HEK293T (cell line): ENCODE measurements around the gene TBK1.

ENCODE experiments used
- FOXA1 ChIP-seq: fragments of 450-650 bp; IDR thresholded peaks from 2 replicates; pipeline ENCODE4 v1.6.1; 2016; ENCODE audit warnings: mild to moderate bottlenecking
- FOXK2 ChIP-seq: fragments of 450-650 bp; IDR thresholded peaks from 2 replicates; pipeline ENCODE4 v1.6.1; 2016; ENCODE audit warnings: mild to moderate bottlenecking
- FOXM1 ChIP-seq: fragments of 450-650 bp; IDR thresholded peaks from 2 replicates; pipeline ENCODE4 v1.6.1; 2017; ENCODE audit warnings: mild to moderate bottlenecking, borderline replicate concordance
- NFRKB ChIP-seq: fragments of 450-650 bp; IDR thresholded peaks from 2 replicates; pipeline ENCODE4 v1.6.1; 2016; ENCODE audit warnings: mild to moderate bottlenecking, moderate library complexity
- SP1 ChIP-seq: fragments of 450-650 bp; IDR thresholded peaks from 2 replicates; pipeline ENCODE4 v1.6.1; 2017
- SUZ12 ChIP-seq: fragments of 450-650 bp; IDR thresholded peaks from 2 replicates; pipeline ENCODE4 v1.6.1; 2016; ENCODE audit warnings: mild to moderate bottlenecking
- TARDBP ChIP-seq: fragments of 450-650 bp; IDR thresholded peaks from 2 replicates; pipeline ENCODE4 v1.6.1; 2016

DNA sequence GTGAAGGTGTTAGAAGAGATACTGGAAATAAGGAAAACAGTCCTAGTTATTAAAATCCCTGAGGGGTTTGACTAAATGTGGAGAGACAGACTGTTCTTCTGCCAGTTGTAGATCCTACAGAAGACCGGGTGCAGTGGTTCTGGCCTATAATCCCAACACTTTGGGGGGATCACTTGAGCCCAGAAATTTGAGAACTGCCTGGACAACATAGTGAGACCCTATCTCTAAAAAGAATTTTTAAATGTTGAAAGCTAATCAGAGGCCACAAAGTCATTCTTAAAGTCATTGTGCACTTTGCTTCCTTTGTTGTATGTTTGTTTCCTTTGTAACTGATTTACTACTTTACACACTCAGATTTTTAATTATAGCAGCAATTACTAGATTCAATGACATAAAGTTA is 97.2 kb downstream of the TBK1 start:
- TF ChIP-seq FOXK2 (no peak), SP1 (no peak), SUZ12 (no peak), FOXA1 (no peak), TARDBP (no peak), FOXM1 (no peak), NFRKB (no peak)
